Activated CD8-positive, alpha-beta T cell treated with anti-CD3 and anti-CD28 coated beads, Interleukin-2, amount 10 ng/mL, durations not matched to agents 7 days and 5 days (primary cell): ENCODE results near the gene CLCN4. TPM values are rescaled to one million over a fixed set of nuclear protein-coding genes. Genes with fewer than 3 reads are reported as not detected.

Experiments used
- ATAC-seq: fragments of 150-1000 bp; cut with Tn5 transposase; one replicate; pipeline ENCODE4 v1.10.0; 2021; ENCODE audit warnings: moderate library complexity
- CTCF ChIA-PET: fragments of 350-600 bp; sonication (Branson Sonifier 250); formaldehyde crosslinking; loops from one replicate; lab custom pipeline; 2021; ENCODE audit warnings: antibody characterized with exemption; lab: Charles Lee
- POLR2A ChIA-PET: fragments of 350-600 bp; sonication (Branson Sonifier 250); formaldehyde crosslinking; loops from one replicate; lab custom pipeline; 2021; ENCODE audit warnings: antibody characterized with exemption; lab: Charles Lee
- DNase-seq: peaks from one replicate; pipeline ENCODE4 v3.0.0-alpha.2; 2020
- H3K27ac Mint-ChIP-seq: one replicate; pipeline ENCODE4 v1.8.0; 2021; ENCODE audit warnings: mild to moderate bottlenecking, mixed read lengths
- H3K27me3 Mint-ChIP-seq: one replicate; pipeline ENCODE4 v1.8.0; 2021; ENCODE audit warnings: low read depth, mixed read lengths
- H3K36me3 Mint-ChIP-seq: one replicate; pipeline ENCODE4 v1.8.0; 2021; ENCODE audit warnings: low read depth, mixed read lengths
- H3K4me1 Mint-ChIP-seq: one replicate; pipeline ENCODE4 v1.8.0; 2021; ENCODE audit warnings: low read depth, mixed read lengths
- H3K4me3 Mint-ChIP-seq: one replicate; pipeline ENCODE4 v1.8.0; 2021; ENCODE audit warnings: mild to moderate bottlenecking, mixed read lengths
- H3K9me3 Mint-ChIP-seq: one replicate; pipeline ENCODE4 v1.8.0; 2022; ENCODE audit warnings: mixed read lengths; ENCODE audit not compliant: insufficient read depth
- total RNA-seq, 2 experiments: library from RNA; stranded (reverse); gene quantifications; one replicate each; pipeline ENCODE4 v1.2.3, GENCODE V29; 2021

The CLCN4 gene
- total RNA-seq, 2 experiments from 2014 or later: not detected

GRCh38 chrX:10246846-10247245 lies 90.1 kb downstream of the CLCN4 start:
- DNase-seq (no peak), ATAC-seq (no peak)
- no peaks in the 10 kb centered on the region for H3K4me1 Mint-ChIP-seq
- no peaks in the 10 kb centered on the region for H3K36me3 Mint-ChIP-seq
- POLR2A ChIA-PET: interaction anchor here (0.7 kb wide), 1 partner anchor 464 kb away, joined by 3 read pairs; no protein-coding TSS in a partner anchor
- CTCF ChIA-PET: interaction anchor here (0.9 kb wide), 1 partner anchor 57 kb away, joined by 3 read pairs; no protein-coding TSS in a partner anchor
- H3K4me3 Mint-ChIP-seq: no peak overlapping the region
- H3K27ac Mint-ChIP-seq: no peak overlapping the region
- H3K27me3 Mint-ChIP-seq: no peaks in the 10 kb centered on the region
- no peaks in the 10 kb centered on the region for H3K9me3 Mint-ChIP-seq

GRCh38 chrX:10254739-10255138 lies 98.0 kb downstream of the CLCN4 start:
- Mint-ChIP-seq H3K4me3 (no peak overlapping the region), H3K36me3 (no peaks in the 10 kb centered on the region), H3K9me3 (no peaks in the 10 kb centered on the region), H3K27ac (no peak overlapping the region), H3K4me1 (no peaks in the 10 kb centered on the region), H3K27me3 (no peaks in the 10 kb centered on the region)
- CTCF ChIA-PET: no interaction called here
- DNase-seq: no peak
- ATAC-seq: no peak
- POLR2A ChIA-PET: no interaction called here

GRCh38 chrX:10259716-10260115 lies 102.9 kb downstream of the CLCN4 start:
- Mint-ChIP-seq H3K27ac (no peak overlapping the region), H3K4me3 (no peak overlapping the region), H3K36me3 (no peaks in the 10 kb centered on the region), H3K27me3 (no peaks in the 10 kb centered on the region), H3K4me1 (no peaks in the 10 kb centered on the region), H3K9me3 (no peaks in the 10 kb centered on the region)
- ATAC-seq: no peak
- POLR2A ChIA-PET: no interaction called here
- DNase-seq: no peak
- CTCF ChIA-PET: no interaction called here

- DNase-seq: no peak
- ATAC-seq: no peak
- H3K4me3 Mint-ChIP-seq: no peak overlapping the region
- ChIA-PET CTCF (no interaction called here), POLR2A (no interaction called here)
- no peaks in the 10 kb centered on the region for H3K9me3 Mint-ChIP-seq
- no peaks in the 10 kb centered on the region for H3K27me3 Mint-ChIP-seq
- H3K27ac Mint-ChIP-seq: no peak overlapping the region
- no peaks in the 10 kb centered on the region for H3K4me1 Mint-ChIP-seq
- no peaks in the 10 kb centered on the region for H3K36me3 Mint-ChIP-seq
These were observed 109.0 kb downstream of the CLCN4 start for GRCh38 chrX:10265775-10266174.

GRCh38 chrX:10278716-10279115 lies 121.9 kb downstream of the CLCN4 start:
- Mint-ChIP-seq H3K4me3 (no peak overlapping the region), H3K27me3 (no peaks in the 10 kb centered on the region), H3K4me1 (no peaks in the 10 kb centered on the region), H3K27ac (no peak overlapping the region), H3K36me3 (no peaks in the 10 kb centered on the region), H3K9me3 (no peaks in the 10 kb centered on the region)
- no peak for ATAC-seq
- POLR2A ChIA-PET: no interaction called here
- CTCF ChIA-PET: no interaction called here
- no peak for DNase-seq

- Mint-ChIP-seq H3K4me1 (no peaks in the 10 kb centered on the region), H3K36me3 (no peaks in the 10 kb centered on the region), H3K27me3 (no peaks in the 10 kb centered on the region), H3K9me3 (no peaks in the 10 kb centered on the region), H3K4me3 (no peak overlapping the region), H3K27ac (no peak overlapping the region)
- POLR2A ChIA-PET: no interaction called here
- DNase-seq (no peak), ATAC-seq (no peak)
- CTCF ChIA-PET: no interaction called here
These were observed 123.3 kb downstream of the CLCN4 start for GRCh38 chrX:10280071-10280470.

GRCh38 chrX:10282490-10282889 lies 125.7 kb downstream of the CLCN4 start:
- no peak overlapping the region for H3K4me3 Mint-ChIP-seq
- DNase-seq: no peak
- no peaks in the 10 kb centered on the region for H3K27me3 Mint-ChIP-seq
- ChIA-PET POLR2A (no interaction called here), CTCF (no interaction called here)
- H3K9me3 Mint-ChIP-seq: no peaks in the 10 kb centered on the region
- H3K4me1 Mint-ChIP-seq: no peaks in the 10 kb centered on the region
- no peak overlapping the region for H3K27ac Mint-ChIP-seq
- ATAC-seq: no peak
- no peaks in the 10 kb centered on the region for H3K36me3 Mint-ChIP-seq

GRCh38 chrX:10286195-10286594 lies 129.4 kb downstream of the CLCN4 start:
- no peak overlapping the region for H3K4me3 Mint-ChIP-seq
- H3K9me3 Mint-ChIP-seq: no peaks in the 10 kb centered on the region
- DNase-seq (no peak), ATAC-seq (no peak)
- no peaks in the 10 kb centered on the region for H3K27me3 Mint-ChIP-seq
- H3K36me3 Mint-ChIP-seq: no peaks in the 10 kb centered on the region
- ChIA-PET POLR2A (no interaction called here), CTCF (no interaction called here)
- no peaks in the 10 kb centered on the region for H3K4me1 Mint-ChIP-seq
- no peak overlapping the region for H3K27ac Mint-ChIP-seq

Other genes with a start within 250 kb of the CLCN4 start
- not detected for gene CLDN34, start 189.6 kb upstream of the CLCN4 start, total RNA-seq